Gastroesophageal sphincter (tissue), 3 donors: ENCODE results near the gene CDR2.

Experiments
- CTCF ChIP-seq, 4 experiments: fragments of 200-600 bp in 2 of 4; fragments of 450-650 bp in 2 of 4; sonication (generic) in 1 of 4; IDR thresholded peaks; one replicate each; pipeline ENCODE4 v1.5.1; 2017 to 2019; ENCODE audit warnings: antibody characterized with exemption in 4 of 4, mild to moderate bottlenecking in 2 of 4, moderate library complexity in 2 of 4
- POLR2AphosphoS5 ChIP-seq: sonication (generic); formaldehyde crosslinking; IDR thresholded peaks from one replicate; pipeline ENCODE4 v1.6.1; 2017; ENCODE audit warnings: antibody characterized with exemption

GRCh38 chr16:22318690-22319358, 55.6 kb downstream of the CDR2 start:
- TF ChIP-seq POLR2AphosphoS5, result no peak
- TF ChIP-seq CTCF (IDR thresholded peaks at IDR 0.05), result peak in 3 of 4 experiments; percentile 36 to 68 (median 47)
